Gastrocnemius medialis (tissue), 4 donors: ENCODE data around the gene RAI1. TPM values are rescaled to one million over a fixed set of nuclear protein-coding genes. Genes with fewer than 3 reads are reported as not detected.

Experiments
- ATAC-seq, 2 donors: fragments of 150-250 bp; one replicate each; pipeline ENCODE4 v1.9.1; 2016
- DNase-seq, 2 donors: peaks; one replicate each; pipeline ENCODE4 v3.0.0-alpha.2; 2019
- H3K27ac ChIP-seq, 4 donors: fragments of 200-600 bp; sonication (generic); 1 replicate in 1 of 4; 2 replicates in 3 of 4; pipeline ENCODE4 v1.5.1; 2016 to 2018; ENCODE audit warnings: mild to moderate bottlenecking in 2 of 4, moderate library complexity in 1 of 4
- H3K27me3 ChIP-seq, 3 donors: fragments of 200-600 bp; sonication (generic) in 2 of 3; 1 replicate in 1 of 3; 2 replicates in 2 of 3; pipeline versions ENCODE4 v1.5.1 to v1.6.0; 2016 to 2019; ENCODE audit warnings: mild to moderate bottlenecking in 1 of 3, moderate library complexity in 1 of 3
- H3K36me3 ChIP-seq, 2 donors: fragments of 200-600 bp; sonication (generic) in 1 of 2; one replicate each; pipeline ENCODE4 v1.5.1; 2017 to 2018
- H3K4me1 ChIP-seq, 2 donors: fragments of 200-600 bp; sonication (generic) in 1 of 2; one replicate each; pipeline ENCODE4 v1.5.1; 2016 to 2017; ENCODE audit warnings: mild to moderate bottlenecking in 2 of 2
- H3K4me3 ChIP-seq, 4 donors: fragments of 200-600 bp; sonication (generic) in 3 of 4; 1 replicate in 1 of 4; 2 replicates in 3 of 4; pipeline ENCODE4 v1.5.1; 2016 to 2019; ENCODE audit warnings: mild to moderate bottlenecking in 2 of 4
- H3K9me3 ChIP-seq, 3 donors: fragments of 200-600 bp; sonication (generic) in 2 of 3; 1 replicate in 1 of 3; 2 replicates in 2 of 3; pipeline ENCODE4 v1.5.1; 2016 to 2019
- POLR2A ChIP-seq, 2 donors: fragments of 450-650 bp; IDR thresholded peaks; one replicate each; pipeline ENCODE4 v1.6.1; 2017; ENCODE audit warnings: antibody characterized with exemption in 2 of 2, mild to moderate bottlenecking in 2 of 2, moderate library complexity in 2 of 2
- in situ Hi-C, 4 donors: fragments of 200-750 bp; cut with MboI; loops; one replicate each; pipeline versions ENCODE4 v1.15.0 to v1.8.0; 2017; ENCODE audit warnings: low sequenced_read_pairs in 4 of 4
- intact Hi-C: fragments of 100-400 bp; cut with DNase I; formaldehyde crosslinking; loops from one replicate; pipeline ENCODE4 v1.15.1; 2023; ENCODE audit warnings: low total_unique reads
- total RNA-seq, 4 donors: library from RNA; depleted of rRNA; stranded (reverse); fragments of >200 nt; gene quantifications; one replicate each; pipeline versions ENCODE4 v1.1.0 to v1.2.3, GENCODE V29; 2016
- TF ChIP-seq, protein P1 (sequence below), 5 experiments: fragments of 450-650 bp in 3 of 5; fragments of 200-600 bp in 2 of 5; sonication (generic) in 2 of 5; IDR thresholded peaks in 4 of 5; conservative IDR thresholded peaks in 1 of 5; 1 replicate in 4 of 5; 2 replicates in 1 of 5; pipeline ENCODE4 v1.5.1; 2016 to 2019; ENCODE audit warnings: antibody characterized with exemption in 5 of 5, mild to moderate bottlenecking in 3 of 5, moderate library complexity in 3 of 5

RAI1 gene
- total RNA-seq, 4 donors from 2014 or later, result 2.1 to 6.7 (median 4.3) TPM

DNA sequence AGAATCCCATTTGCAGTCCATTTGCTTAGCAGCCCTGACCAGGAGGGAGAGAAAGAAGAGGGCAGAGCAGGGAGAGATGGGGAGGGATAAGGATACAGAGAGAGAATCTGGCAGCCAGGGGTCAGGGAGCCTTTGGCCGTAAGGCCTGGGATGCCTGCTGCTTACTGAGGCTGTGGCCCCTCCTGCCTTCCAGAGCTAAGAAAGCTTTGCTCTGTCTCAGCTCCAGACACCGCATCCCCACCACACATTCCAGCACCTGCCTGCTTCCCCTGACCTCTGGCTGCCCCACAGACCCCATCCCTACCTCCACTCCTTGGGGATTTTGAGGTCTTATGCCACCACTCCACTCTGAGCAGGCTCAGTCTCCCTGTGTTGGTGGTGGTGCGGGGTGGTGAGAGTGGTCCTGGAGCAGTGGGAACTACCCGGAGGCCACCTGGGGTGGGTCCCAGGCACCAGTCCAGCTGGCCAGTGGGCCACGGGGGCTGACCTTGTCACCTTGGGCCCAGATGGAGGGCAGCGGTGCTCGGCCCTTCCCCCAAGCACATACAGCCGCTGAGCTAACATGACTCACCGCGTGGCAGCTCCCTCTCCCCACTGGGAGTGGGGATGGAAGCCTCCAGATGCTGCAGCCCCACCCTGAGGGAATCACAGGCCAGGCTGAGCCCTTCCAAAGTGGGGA, 58.3 kb downstream of the RAI1 start:
- no peaks in the 10 kb centered on the region for H3K27me3 ChIP-seq
- H3K9me3 ChIP-seq, result no peaks in the 10 kb centered on the region
- no peak for DNase-seq
- H3K4me3 ChIP-seq, result no peak overlapping the region
- peak; percentile 37 to 43 for ATAC-seq
- H3K4me1 ChIP-seq, result peaks cover 25 to 26% of the 10 kb centered on the region in 2 donors
- no peaks in the 10 kb centered on the region for H3K36me3 ChIP-seq
- TF ChIP-seq, protein P1, sequence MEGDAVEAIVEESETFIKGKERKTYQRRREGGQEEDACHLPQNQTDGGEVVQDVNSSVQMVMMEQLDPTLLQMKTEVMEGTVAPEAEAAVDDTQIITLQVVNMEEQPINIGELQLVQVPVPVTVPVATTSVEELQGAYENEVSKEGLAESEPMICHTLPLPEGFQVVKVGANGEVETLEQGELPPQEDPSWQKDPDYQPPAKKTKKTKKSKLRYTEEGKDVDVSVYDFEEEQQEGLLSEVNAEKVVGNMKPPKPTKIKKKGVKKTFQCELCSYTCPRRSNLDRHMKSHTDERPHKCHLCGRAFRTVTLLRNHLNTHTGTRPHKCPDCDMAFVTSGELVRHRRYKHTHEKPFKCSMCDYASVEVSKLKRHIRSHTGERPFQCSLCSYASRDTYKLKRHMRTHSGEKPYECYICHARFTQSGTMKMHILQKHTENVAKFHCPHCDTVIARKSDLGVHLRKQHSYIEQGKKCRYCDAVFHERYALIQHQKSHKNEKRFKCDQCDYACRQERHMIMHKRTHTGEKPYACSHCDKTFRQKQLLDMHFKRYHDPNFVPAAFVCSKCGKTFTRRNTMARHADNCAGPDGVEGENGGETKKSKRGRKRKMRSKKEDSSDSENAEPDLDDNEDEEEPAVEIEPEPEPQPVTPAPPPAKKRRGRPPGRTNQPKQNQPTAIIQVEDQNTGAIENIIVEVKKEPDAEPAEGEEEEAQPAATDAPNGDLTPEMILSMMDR (IDR thresholded peaks at IDR 0.05 in 4 of 5, conservative IDR thresholded peaks at IDR 0.05 in 1 of 5), result no peak
- no peak for TF ChIP-seq POLR2A (IDR thresholded peaks at IDR 0.05)
- intact Hi-C loops (loop anchor here (5.0 kb wide), 1 partner anchor 42 kb away; no protein-coding TSS in a partner anchor), in situ Hi-C loops (no loop called here)
- H3K27ac ChIP-seq, result no peak overlapping the region

GRCh38 chr17:17740615-17741348, 59.5 kb downstream of the RAI1 start:
- Histone ChIP-seq H3K4me3 (no peak overlapping the region), H3K36me3 (no peaks in the 10 kb centered on the region), H3K9me3 (no peaks in the 10 kb centered on the region), H3K4me1 (peaks cover 25 to 31% of the 10 kb centered on the region in 2 donors), H3K27me3 (no peaks in the 10 kb centered on the region), H3K27ac (no peak overlapping the region)
- DNase-seq (no peak), ATAC-seq (no peak)
- in situ Hi-C loops (no loop called here), intact Hi-C loops (loop anchor here (5.0 kb wide), 1 partner anchor 43 kb away; no protein-coding TSS in a partner anchor)
- TF ChIP-seq, protein P1 (IDR thresholded peaks at IDR 0.05 in 4 of 5, conservative IDR thresholded peaks at IDR 0.05 in 1 of 5), result no peak
- no peak for TF ChIP-seq POLR2A (IDR thresholded peaks at IDR 0.05)

DNA sequence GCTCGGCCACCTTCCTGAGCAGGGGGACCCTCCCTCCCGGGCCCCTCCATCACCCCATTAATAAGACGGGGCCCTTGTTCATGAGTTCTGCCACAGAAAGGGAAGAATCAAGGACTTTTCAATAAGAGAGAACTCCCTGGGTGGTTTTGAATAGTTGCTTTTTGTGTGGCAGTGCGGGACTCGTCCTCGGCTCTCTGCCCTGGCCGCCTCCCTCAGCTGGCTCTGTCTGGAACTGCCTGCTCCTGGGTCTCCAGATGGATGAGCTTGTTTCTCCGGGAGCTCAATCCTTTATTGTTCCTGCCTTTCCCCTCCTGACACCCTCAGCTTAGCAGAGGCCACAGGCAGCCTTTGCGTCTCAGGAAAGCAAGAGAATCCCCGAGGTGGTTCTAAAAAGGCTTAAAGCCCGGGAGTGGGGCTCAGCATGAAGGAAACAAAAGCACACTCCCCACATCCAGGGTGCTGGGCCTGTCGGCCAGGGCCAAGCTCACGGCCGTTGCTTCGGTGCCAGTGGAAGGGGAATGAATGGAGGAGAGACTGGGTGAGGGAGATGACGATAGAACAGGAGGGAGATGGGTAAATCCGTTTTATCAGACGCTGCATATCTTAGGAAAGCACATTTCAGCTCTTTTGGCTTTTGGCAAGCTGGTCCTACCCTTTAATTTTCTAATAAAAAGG, 60.2 kb downstream of the RAI1 start:
- in situ Hi-C loops (no loop called here), intact Hi-C loops (loop anchor here (5.0 kb wide), 1 partner anchor 44 kb away; no protein-coding TSS in a partner anchor)
- Histone ChIP-seq H3K27ac (no peak overlapping the region), H3K36me3 (no peaks in the 10 kb centered on the region), H3K27me3 (no peaks in the 10 kb centered on the region), H3K9me3 (no peaks in the 10 kb centered on the region), H3K4me1 (peaks cover 25 to 36% of the 10 kb centered on the region in 2 donors), H3K4me3 (no peak overlapping the region)
- TF ChIP-seq POLR2A (IDR thresholded peaks at IDR 0.05), result no peak
- TF ChIP-seq, protein P1 (IDR thresholded peaks at IDR 0.05 in 4 of 5, conservative IDR thresholded peaks at IDR 0.05 in 1 of 5), result no peak
- no peak for DNase-seq
- ATAC-seq, result no peak

- TF ChIP-seq, protein P1 (IDR thresholded peaks at IDR 0.05 in 4 of 5, conservative IDR thresholded peaks at IDR 0.05 in 1 of 5), result no peak
- no peak for TF ChIP-seq POLR2A (IDR thresholded peaks at IDR 0.05)
- H3K4me1 ChIP-seq, result peaks cover 25 to 36% of the 10 kb centered on the region in 2 donors
- intact Hi-C loops (loop anchor here (5.0 kb wide), 1 partner anchor 45 kb away; no protein-coding TSS in a partner anchor), in situ Hi-C loops (no loop called here)
- no peaks in the 10 kb centered on the region for H3K27me3 ChIP-seq
- ATAC-seq (no peak), DNase-seq (no peak)
- H3K4me3 ChIP-seq, result no peak overlapping the region
- no peaks in the 10 kb centered on the region for H3K36me3 ChIP-seq
- H3K9me3 ChIP-seq, result no peaks in the 10 kb centered on the region
- no peak overlapping the region for H3K27ac ChIP-seq
Measured at GRCh38 chr17:17742133-17742621, 60.9 kb downstream of the RAI1 start.
